Small intestine (tissue), 7 donors: ENCODE measurements around the gene EGFL8. TPM values are rescaled to one million over a fixed set of nuclear protein-coding genes. Genes with fewer than 3 reads are reported as not detected.

Experiments
- DNase-seq, 2 donors: peaks; one replicate each; pipeline versions ENCODE4 v3.0.0 to v3.0.0-alpha.2; 2013
- FAIRE-seq: peaks from 2 replicates; lab custom pipeline; 2012; peaks lifted over from hg19 to GRCh38; lab: Jason Lieb, UNC
- H3K27ac ChIP-seq, 3 donors: one replicate each; pipeline ENCODE4 v1.5.1; 2013; ENCODE audit warnings: low read length in 2 of 3, mild to moderate bottlenecking in 2 of 3, control low read depth in 1 of 3, inconsistent platforms in 1 of 3, low read depth in 1 of 3, moderate library complexity in 1 of 3
- H3K27me3 ChIP-seq, 3 donors: one replicate each; pipeline ENCODE4 v1.6.1; 2013; ENCODE audit warnings: low read length in 3 of 3, inconsistent platforms in 1 of 3; ENCODE audit not compliant: control insufficient read depth in 3 of 3, insufficient read depth in 3 of 3
- H3K36me3 ChIP-seq, 3 donors: one replicate each; pipeline ENCODE4 v1.6.1; 2013; ENCODE audit warnings: low read length in 3 of 3, inconsistent platforms in 1 of 3, low read depth in 1 of 3, mild to moderate bottlenecking in 1 of 3, moderate library complexity in 1 of 3; ENCODE audit not compliant: control insufficient read depth in 3 of 3, insufficient read depth in 2 of 3
- H3K4me1 ChIP-seq, 3 donors: one replicate each; pipeline ENCODE4 v1.6.1; 2013; ENCODE audit warnings: low read length in 2 of 3, inconsistent platforms in 1 of 3, low read depth in 1 of 3, mild to moderate bottlenecking in 1 of 3, moderate library complexity in 1 of 3; ENCODE audit not compliant: control insufficient read depth in 3 of 3, insufficient read depth in 2 of 3
- H3K4me3 ChIP-seq, 3 donors: one replicate each; pipeline ENCODE4 v1.5.1; 2013; ENCODE audit warnings: low read length in 3 of 3, control low read depth in 1 of 3, inconsistent platforms in 1 of 3, low read depth in 1 of 3, mild to moderate bottlenecking in 1 of 3, moderate library complexity in 1 of 3
- H3K9me3 ChIP-seq, 2 donors: one replicate each; pipeline ENCODE4 v1.6.1; 2013; ENCODE audit warnings: low read depth in 1 of 2, low read length in 1 of 2; ENCODE audit not compliant: control insufficient read depth in 2 of 2, insufficient read depth in 1 of 2
- WGBS, 3 donors: extraction: QIAGEN DNeasy Blood & Tissue Kit; methylation state at CpG; one replicate each; pipeline ENCODE4 v1.1.7; 2013; 5-methylcytosine and 5-hydroxymethylcytosine counted together
- polyA plus RNA-seq, 4 donors: library from polyadenylated mRNA; stranded (reverse) in 3 of 4; unstranded in 1 of 4; fragments of 200-250 nt in 3 of 4; fragments of 120-200 nt in 1 of 4; gene quantifications; one replicate each; pipeline versions ENCODE4 v1.2.1 to v1.2.3, GENCODE V29; 2013
- donor health status: healthy with polysubstance abuse.
- donor health status: control.
- donor health status: control.
- donor health status: Bipolar disorder and iron deficiency.
- donor health status: healthy.

EGFL8 gene
- polyA plus RNA-seq, 4 donors = 7.8 to 21.9 (median 12.8) TPM

- no peak overlapping the region for H3K27ac ChIP-seq
- peaks cover 3 to 46% (median 6%) of the 10 kb centered on the region in 3 donors for H3K36me3 ChIP-seq
- DNase-seq (no peak), FAIRE-seq (no peak)
- peak overlapping the region in 1 of 3 donors; percentile 82 for H3K4me3 ChIP-seq
- WGBS, 3 donors = 66 to 78% (median 69%) methylated on average over 10 of the region's 10 CpGs
- peaks cover 0 to 32% (median 15%) of the 10 kb centered on the region in 3 donors for H3K4me1 ChIP-seq
- H3K9me3 ChIP-seq = no peaks in the 10 kb centered on the region
- H3K27me3 ChIP-seq = no peaks in the 10 kb centered on the region
These were observed 15.5 kb downstream of the EGFL8 start for GRCh38 chr6:32179766-32180405.

- Histone ChIP-seq H3K27ac (no peak overlapping the region), H3K4me3 (no peak overlapping the region), H3K36me3 (peaks cover 5 to 49% (median 6%) of the 10 kb centered on the region in 3 donors), H3K27me3 (no peaks in the 10 kb centered on the region), H3K9me3 (no peaks in the 10 kb centered on the region), H3K4me1 (peaks cover 0 to 26% (median 13%) of the 10 kb centered on the region in 3 donors)
- FAIRE-seq (no peak), DNase-seq (no peak)
- 88 to 93% (median 93%) methylated on average over 15 of the region's 15 CpGs for WGBS, 3 donors
These were observed 16.8 kb downstream of the EGFL8 start for GRCh38 chr6:32181148-32181702.

GRCh38 chr6:32181915-32182529 lies 17.6 kb downstream of the EGFL8 start:
- no peak overlapping the region for H3K4me3 ChIP-seq
- no peaks in the 10 kb centered on the region for H3K9me3 ChIP-seq
- peak overlapping the region in 1 of 3 donors; percentile 33 for H3K27ac ChIP-seq
- peaks cover 6 to 57% (median 9%) of the 10 kb centered on the region in 3 donors for H3K36me3 ChIP-seq
- H3K4me1 ChIP-seq = peaks cover 0 to 24% (median 7%) of the 10 kb centered on the region in 3 donors
- no peaks in the 10 kb centered on the region for H3K27me3 ChIP-seq
- WGBS, 3 donors = 78 to 85% (median 81%) methylated on average over 10 of the region's 10 CpGs
- DNase-seq (no peak), FAIRE-seq (no peak)

GRCh38 chr6:32182555-32182981 lies 18.2 kb downstream of the EGFL8 start:
- peaks cover 6 to 63% (median 9%) of the 10 kb centered on the region in 3 donors for H3K36me3 ChIP-seq
- DNase-seq (no peak), FAIRE-seq (no peak)
- H3K4me3 ChIP-seq = no peak overlapping the region
- H3K27me3 ChIP-seq = no peaks in the 10 kb centered on the region
- peak overlapping the region in 1 of 3 donors; percentile 33 for H3K27ac ChIP-seq
- H3K4me1 ChIP-seq = peaks cover 0 to 22% (median 7%) of the 10 kb centered on the region in 3 donors
- H3K9me3 ChIP-seq = no peaks in the 10 kb centered on the region
- 84 to 90% (median 84%) methylated on average over 10 of the region's 10 CpGs for WGBS, 3 donors

- peak overlapping the region in 1 of 3 donors; percentile 33 for H3K27ac ChIP-seq
- WGBS, 3 donors = 68 to 78% (median 78%) methylated on average over 3 of the region's 3 CpGs
These were observed 18.6 kb downstream of the EGFL8 start for GRCh38 chr6:32183030-32183429.

GRCh38 chr6:32183483-32184083 lies 19.2 kb downstream of the EGFL8 start:
- no peak overlapping the region for H3K4me3 ChIP-seq
- H3K27me3 ChIP-seq = no peaks in the 10 kb centered on the region
- DNase-seq (no peak), FAIRE-seq (no peak)
- peaks cover 6 to 73% (median 9%) of the 10 kb centered on the region in 3 donors for H3K36me3 ChIP-seq
- peaks cover 0 to 28% (median 9%) of the 10 kb centered on the region in 3 donors for H3K4me1 ChIP-seq
- 77 to 84% (median 82%) methylated on average over 15 of the region's 15 CpGs for WGBS, 3 donors
- H3K27ac ChIP-seq = peak overlapping the region in 1 of 3 donors; percentile 32
- no peaks in the 10 kb centered on the region for H3K9me3 ChIP-seq

More at GRCh38 chr6:32183030-32183429, 18.6 kb downstream of the EGFL8 start:
- Histone ChIP-seq H3K36me3 (peaks cover 6 to 68% (median 9%) of the 10 kb centered on the region in 3 donors), H3K4me1 (peaks cover 0 to 27% (median 7%) of the 10 kb centered on the region in 3 donors), H3K27me3 (no peaks in the 10 kb centered on the region), H3K9me3 (no peaks in the 10 kb centered on the region), H3K4me3 (no peak overlapping the region)
- no peak for FAIRE-seq
- DNase-seq = no peak

GRCh38 chr6:32184084-32184640 lies 19.8 kb downstream of the EGFL8 start, which contains the start of gene AGER:
Gene AGER (minus strand): TSS chr6:32184253. CDS start chr6:32184222, 31 bp downstream.
- Histone ChIP-seq H3K36me3 (peaks cover 6 to 78% (median 9%) of the 10 kb centered on the region in 3 donors), H3K9me3 (no peaks in the 10 kb centered on the region), H3K27ac (peak within 1 kb of the TSS in 1 of 3 donors; percentile 39), H3K4me1 (peaks cover 3 to 34% (median 11%) of the 10 kb centered on the region in 3 donors), H3K4me3 (no peak within 1 kb of the TSS), H3K27me3 (no peaks in the 10 kb centered on the region)
- WGBS, 3 donors = 71 to 81% (median 78%) methylated on average over 6 of the region's 6 CpGs
- DNase-seq = no peak
- no peak for FAIRE-seq
